GM21381 (cell line): ENCODE measurements around the gene CLEC17A.
"Not testable (repeated sequence)": the region's sequence is repeated elsewhere in the genome, so short reads cannot be mapped to it uniquely, and the experiment has no call there.

Experiments
- ATAC-seq: cut with Tn5 transposase; IDR thresholded peaks from one replicate; pipeline ENCODE4 v1.9.1; 2021; ENCODE audit warnings: mild to moderate bottlenecking, moderate library complexity; ENCODE audit not compliant: unreplicated experiment

Gene CLEC17A

DNA sequence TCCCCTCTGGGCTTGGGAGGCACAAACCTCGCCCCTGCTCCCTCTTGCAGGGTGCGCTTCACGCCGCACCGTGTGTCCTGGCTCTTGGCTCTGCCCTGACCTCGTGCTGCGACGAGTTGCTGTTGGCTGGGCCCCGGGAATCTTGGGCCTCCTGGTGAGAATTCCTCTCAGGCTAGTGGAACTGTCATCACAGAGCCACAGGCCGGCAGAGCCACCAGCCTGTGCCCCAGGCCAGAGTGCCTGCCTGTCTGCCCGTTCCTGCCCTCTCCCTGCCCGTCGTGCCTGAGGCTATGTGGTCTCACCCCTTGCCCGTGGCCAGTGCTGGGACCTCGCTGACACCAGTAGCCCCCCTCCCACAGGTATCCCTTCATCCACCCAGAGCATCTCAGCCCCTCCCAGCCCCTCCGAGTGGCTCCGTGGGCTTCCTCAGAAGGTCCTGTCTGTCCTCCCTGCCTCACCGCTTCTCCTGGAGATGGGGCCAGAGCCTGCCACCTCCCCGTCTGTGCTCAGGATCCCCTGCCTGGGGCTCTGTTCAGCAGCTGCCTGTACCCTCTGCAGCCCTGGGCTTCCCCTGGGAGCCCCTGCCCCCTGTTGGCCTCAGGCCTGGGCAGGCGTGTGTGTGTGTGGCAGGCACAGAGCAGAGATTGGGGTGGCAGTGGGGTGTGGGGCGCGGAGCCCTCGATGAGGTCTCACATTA is 24.4 kb upstream of the CLEC17A start:
- no peak for ATAC-seq

DNA sequence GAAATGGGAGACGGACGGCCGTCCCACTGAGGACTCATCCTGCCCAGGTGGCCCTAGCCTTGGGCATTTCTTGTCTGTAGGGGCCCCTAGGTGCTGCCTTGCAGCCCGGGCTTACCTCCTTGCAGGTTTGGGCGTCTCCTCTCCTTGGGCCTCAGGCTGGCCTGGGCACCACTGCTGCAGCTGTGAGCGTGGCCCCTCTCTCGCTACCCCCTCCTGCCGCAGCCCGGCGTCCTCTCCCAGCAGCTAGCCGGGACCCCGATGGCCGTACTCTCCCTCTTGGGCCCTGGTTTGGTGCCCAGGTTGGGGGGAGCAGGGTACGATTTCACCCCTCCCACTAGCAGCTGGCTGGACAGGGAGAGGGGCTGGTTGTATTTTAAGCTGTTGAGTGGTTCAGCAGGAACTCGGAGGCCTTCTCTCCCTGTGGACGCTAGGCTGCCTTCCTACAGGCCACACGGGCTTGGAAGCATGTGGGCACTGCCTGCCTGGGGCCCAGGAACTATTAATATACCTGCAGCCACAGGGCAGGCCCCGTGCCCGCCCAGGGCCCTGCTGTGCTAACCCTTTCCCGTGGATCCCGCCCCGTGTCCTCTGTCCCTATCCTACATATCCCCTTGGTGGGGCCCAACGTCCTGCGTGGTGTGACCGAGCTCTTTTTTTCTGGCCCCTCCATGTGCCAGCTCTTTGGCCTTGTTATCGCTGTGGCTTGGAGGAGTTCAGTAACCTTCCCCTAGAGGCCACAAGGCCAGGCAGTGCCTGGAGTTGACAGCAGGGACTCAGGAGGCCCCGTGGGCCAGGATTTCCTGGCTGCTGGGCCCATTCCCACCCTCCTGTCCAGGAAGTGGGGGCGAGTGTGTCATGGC is 22.7 kb upstream of the CLEC17A start:
- ATAC-seq = no peak

DNA sequence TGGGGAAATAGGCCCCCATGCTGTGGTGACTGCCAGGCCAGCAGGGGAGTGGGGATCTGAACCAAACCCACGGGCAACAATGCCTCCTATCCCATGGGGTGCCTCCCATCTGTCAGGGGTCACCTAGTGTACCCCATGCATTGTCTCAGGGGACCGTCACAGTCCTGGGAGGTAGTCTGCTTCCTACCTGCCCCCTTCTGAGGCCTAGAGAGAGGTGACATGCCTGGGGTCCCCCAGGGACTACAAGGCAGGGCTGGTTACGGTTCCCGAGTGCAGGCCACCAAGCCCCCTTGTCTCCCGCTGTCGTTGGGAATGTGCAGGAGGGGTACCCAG is 22.1 kb upstream of the CLEC17A start:
- ATAC-seq = no peak

DNA sequence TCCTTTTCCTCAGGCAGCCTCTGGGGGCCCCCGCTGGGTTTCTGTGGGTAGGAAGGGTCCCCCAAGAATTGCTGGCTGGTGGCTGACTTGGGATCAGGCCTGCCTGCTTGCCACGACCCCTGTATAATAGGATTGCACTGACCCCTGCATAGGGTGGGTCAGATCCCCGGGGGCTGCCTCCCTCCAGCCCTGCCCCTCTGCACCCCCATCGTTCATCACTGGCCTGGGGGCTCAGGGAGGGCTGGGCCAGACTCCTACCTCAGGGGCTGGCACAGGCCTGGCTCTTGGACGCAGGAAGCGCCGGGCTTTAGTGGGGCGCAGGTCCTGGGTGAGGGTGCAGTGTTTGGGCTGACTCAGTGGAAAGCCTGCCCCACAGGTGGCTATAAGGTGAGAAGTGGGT is 21.6 kb upstream of the CLEC17A start:
- no peak for ATAC-seq

DNA sequence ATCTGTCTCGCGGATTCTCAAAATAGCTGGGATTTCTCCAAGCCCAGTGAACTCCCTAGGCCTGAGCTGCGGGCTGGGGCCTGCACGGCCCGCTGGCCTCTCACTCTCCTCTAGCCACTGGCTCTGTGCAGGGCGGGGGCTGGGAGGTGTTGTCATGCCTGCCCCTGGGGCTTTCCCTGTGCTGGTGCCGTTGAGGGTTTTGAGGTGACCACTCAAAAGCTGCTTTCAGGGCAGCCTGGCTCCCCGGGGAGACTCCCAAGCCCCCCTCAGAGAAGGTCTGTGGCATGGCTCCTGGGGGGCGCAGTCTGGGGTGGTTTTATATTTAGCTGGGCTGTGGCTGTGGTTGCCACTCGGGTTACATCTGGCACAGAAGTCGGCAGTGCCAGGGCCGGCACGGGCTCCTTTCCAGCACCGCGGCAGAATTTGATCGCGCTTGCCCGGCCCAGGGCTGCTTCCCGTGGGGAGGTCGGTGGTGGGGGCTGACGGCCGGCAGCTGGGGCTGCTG is 21.0 kb upstream of the CLEC17A start:
- no peak for ATAC-seq

DNA sequence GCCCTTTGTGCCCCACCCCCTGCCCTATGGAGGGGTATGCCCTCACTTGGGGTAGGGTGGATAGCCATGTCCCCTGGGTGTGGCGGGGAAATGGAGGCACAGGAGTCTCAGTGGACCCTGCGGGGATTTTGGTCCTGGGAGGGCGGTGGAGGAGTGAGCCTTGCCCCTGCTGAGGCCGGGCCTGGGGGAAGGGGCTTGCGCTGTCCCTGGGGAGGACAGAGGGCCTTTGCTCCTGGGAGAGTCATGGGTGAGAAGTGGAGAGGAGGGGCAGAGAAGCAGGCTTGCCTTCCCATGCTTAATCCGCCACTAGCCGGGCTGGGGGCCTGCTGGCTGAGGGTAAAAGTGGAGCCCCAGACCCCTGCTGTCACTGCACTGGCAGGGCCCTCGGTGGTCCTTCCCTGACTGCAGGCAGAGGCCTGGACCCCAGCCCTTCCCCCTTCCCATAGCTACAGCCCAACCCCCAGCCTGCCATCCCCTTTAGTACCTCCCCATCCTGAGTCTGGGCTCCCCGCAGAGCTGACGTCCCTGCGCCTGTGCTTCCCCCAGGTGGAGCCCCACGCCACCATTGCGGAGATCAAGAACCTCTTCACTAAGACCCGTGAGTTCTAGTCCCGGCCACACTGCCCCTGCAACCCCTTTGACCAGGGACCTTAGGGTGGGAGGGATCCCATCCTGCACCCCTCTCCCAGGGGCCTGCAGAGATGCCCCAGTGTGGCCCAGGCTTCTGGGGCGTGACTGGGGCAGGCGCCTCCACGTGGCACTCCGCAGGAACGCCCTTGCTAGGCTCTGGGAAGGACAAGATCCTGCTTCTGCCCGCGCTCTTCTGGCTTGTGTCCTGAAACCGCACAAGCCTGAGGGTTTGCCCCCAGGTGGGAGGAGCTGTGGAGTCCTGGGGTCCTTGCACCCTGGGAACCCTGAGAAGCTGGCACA is 20.0 kb upstream of the CLEC17A start:
- no peak for ATAC-seq

DNA sequence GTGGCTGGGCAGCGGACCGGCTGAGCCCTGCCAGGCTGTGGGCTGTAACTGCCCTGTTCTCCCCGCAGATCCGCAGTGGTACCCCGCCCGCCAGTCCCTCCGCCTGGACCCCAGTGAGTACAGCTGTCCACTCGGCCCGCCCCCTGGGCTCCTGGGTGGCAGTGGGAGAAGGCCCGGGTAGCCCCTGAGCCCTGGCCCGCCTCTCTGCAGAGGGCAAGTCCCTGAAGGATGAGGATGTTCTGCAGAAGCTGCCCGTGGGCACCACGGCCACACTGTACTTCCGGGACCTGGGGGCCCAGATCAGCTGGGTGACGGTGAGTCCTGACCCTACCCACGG is 19.3 kb upstream of the CLEC17A start:
- ATAC-seq = no peak

DNA sequence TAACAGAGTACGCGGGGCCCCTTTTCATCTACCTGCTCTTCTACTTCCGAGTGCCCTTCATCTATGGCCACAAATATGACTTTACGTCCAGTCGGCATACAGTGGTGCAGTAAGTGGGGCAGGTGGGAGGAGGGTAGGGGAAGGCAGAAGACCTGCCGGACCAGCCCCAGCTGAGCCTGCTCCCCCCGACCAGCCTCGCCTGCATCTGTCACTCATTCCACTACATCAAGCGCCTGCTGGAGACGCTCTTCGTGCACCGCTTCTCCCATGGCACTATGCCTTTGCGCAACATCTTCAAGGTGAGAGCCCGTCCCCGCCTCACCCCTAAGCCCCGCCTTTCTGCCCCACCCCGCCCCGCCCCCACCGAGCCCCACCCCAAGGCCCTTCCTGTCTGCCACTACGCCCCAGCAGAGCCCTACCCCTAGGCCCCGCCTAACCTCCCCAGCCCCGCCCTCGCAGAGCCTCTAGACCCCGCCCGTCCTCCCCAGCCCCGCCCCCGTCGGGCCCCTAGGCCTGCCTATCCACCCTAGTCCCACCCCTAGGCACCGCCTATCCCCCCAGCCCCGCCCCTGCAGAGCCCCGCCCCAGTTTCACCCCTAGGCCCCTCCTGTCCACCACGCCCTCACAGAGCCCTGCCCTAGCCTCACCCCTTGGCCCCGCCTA is 18.8 kb upstream of the CLEC17A start:
- ATAC-seq = no peak

DNA sequence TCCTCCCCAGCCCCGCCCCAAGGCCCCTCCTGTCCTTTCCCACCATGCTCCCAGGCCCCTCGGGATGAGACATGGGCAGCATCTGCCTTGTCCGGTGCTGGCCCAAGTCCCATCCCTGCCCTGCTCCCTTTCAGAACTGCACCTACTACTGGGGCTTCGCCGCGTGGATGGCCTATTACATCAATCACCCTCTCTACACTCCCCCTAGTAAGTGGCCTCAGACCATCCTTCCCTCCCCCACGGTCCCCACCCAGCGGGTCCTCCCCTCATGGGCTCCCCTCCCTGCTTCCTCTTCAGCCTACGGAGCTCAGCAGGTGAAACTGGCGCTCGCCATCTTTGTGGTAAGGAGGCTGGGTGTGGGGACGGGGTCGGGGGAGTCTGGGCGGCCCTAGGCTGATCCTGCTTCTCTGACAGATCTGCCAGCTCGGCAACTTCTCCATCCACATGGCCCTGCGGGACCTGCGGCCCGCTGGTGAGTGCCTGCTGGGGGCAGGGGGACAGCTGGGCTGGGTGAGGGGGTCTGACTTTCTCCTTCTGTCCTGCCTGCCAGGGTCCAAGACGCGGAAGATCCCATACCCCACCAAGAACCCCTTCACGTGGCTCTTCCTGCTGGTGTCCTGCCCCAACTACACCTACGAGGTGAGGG is 18.1 kb upstream of the CLEC17A start:
- ATAC-seq = not testable (repeated sequence)

DNA sequence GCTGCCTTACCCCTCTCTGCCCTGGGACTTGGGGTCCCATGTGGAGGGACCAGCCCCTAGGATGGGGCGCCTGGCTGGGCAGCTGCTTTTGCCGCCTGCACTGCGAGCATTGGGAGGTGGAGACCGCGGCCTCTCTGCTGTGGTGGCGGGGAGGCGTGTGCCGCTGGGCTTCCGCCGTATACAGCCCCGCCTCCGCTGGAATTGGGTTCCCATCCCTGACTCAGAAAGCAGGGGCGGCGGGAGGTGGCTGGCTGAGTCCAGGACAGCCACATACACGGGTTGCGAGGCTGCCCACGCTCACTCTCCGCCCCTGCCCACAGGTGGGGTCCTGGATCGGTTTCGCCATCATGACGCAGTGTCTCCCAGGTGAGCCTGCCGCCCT is 17.6 kb upstream of the CLEC17A start:
- ATAC-seq = no peak

DNA sequence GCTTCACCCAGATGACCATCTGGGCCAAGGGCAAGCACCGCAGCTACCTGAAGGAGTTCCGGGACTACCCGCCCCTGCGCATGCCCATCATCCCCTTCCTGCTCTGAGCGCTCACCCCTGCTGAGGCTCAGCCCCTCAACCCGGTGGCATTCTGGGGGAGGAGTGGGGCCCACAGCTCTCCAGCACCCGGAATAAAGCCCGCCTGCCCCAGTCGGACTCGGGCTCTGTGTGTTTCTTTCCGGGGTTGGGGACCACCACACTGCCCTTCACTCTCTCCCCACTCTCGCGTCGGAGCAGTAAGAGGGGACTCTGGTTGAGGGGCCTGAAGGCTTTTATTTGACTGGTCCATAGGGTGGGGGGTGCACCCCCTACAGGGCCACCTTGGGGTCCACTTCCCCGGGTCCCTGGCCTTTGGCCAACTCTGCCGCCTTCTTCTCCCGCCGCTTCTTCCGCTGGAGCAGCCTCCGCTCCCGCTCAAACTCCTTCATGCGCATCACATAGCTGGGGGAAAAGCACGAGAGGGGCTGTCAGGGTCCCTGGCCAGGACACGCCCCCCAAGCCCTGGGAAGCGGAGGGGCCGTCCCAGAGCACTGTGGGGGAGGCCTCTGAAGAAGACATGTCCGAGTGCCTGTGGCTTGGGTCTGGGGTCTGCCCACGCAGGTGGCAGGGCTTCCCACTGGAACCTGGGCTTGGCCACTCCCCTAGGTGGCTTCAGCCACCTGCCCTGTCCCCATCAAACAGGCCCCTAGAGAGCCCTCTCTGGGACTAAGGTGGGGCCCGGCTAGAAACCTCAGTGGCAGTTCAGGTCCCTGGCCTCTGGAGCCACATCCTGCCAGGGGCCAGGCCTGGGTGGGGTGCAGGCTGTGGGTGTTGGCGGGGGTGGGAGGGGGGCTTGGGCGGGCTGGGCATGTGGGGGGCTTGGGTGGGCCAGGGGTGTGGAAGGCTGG is 16.8 kb upstream of the CLEC17A start:
- no peak for ATAC-seq

DNA sequence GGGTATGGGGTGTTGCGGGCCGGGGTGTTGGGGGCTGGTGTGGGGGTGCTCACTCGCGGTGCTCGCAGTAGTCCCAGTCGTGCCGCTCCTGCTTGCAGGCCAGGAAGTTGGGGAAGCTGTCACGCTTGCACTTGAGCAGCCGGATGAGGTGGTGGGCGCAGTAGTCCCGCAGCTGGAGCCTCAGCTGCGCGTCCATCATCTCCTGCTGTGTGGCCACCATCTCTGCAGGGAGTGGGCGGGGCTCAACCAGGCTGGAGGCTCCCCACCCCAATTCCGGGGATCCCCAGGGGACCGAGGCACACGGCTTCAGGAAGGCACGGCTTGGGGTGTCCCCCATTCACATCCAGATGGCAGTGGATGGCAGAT is 16.2 kb upstream of the CLEC17A start:
- ATAC-seq = no peak

DNA sequence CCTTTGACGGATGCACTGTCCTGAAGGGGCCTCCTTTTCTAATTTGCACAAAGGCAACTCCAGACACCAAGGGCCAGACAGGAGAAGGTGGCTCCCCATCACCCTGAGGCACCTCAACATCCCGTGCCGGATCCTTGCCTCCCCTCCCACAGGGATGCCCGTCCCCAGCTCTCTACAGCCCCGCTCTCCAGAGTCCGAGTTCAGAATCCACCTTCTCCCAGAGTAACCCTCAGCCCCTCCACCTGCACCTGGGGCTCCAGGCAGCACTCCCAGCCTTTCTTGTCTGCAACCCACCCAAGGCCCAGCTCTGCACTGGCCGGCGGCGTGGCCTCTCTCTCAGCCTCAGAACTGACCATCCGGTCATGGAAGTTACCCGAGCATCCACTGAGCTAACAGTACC is 15.8 kb upstream of the CLEC17A start:
- ATAC-seq = no peak

DNA sequence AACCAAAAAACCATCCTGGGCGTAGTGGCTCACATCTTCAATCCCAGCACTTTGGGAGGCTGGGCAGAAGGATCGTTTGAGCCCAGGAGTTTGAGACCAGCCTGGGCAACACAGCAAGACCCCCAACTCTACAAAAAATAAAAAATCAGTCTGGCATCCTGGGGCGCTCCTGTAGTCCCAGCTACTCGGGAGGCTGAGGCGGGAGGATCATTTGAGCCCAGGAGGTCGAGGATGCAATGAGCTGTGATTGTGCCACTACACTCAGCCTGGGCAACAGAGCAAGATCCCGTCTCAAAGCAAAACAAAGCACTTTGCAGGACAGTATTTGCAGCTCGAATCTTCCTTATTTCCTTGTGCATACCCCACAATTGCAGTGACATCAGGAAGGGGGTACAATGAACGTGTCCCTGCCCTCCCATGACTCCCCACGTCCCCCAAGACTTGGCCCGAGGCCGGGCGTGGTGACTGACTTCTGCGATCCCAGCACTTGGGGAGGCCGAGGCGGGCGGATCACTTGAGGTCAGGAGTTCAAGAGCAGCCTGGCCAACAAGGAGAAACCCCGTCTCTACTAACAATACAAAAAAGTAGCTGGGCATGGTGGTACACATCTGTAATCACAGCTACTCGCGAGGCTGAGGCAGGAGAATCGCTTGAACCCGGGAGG is 11.9 kb upstream of the CLEC17A start:
- ATAC-seq = no peak

DNA sequence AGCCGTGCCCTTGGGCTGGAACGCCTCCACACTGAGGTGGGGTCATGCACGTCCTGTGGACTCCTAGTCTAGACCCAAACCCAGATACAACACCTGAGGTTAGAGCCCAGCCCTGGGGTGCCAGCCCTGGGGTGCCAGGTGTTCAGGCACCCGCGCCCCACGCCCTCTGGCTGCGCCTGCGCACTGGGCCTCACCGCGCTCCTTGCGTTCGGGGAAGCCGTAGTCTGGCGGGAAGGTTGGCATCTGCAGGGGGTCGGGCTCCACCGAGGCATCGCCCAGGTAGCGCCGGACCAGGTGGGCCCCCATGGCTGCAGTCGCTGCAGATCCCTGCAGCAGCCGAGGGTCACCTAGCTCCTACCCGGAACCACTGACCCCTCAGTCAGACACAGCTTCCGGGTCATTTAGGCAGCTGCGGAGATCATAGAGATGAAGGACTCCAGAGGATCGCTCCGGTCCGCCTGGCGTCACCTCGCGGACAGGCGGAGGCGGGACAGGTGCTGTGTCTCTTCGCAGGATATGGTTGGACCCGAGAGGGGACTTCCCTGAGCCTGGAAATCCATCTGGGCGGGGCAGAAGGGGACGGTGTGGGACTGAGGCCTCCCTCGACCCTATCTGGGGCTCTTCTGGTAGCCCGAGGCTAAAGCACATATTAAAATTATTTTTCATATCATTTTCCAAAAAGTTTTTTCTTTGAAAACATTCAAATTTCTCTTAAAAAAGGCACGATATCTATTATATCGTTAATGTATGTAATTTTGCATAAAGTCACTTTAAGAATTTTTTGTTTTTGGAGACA is 11.0 kb upstream of the CLEC17A start, which contains the start of gene NDUFB7:
NDUFB7 (minus strand) TSS at position 372 of the 796 bp plus-strand sequence; CDS start at position 306, 66 bp downstream.
- ATAC-seq = peak; percentile 82

DNA sequence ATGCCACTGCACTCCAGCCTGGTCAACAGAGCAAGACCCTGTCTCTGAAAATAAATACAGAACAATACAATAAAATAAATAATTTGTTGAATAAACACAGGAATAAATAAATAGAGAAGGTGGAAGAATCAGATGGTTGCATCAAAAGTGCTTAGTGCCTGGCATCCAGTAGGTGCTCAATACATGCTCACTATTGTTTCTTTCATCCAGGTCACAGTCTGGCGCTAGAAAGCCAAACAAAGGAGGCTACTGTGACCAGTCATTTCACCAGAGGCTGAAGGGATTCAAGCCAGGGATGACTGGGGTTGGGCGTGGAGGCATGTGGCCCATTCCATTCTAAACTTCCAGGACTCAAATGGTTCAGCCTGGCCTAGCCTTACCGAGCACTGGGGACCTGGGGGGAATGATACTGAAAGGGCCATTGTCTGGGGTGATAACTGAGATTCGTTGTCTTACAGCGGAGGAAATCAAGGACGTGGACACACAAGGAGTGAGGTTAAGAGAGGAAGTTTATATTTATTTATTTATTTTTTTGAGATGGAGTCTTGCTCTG is 7.4 kb upstream of the CLEC17A start:
- no peak for ATAC-seq

DNA sequence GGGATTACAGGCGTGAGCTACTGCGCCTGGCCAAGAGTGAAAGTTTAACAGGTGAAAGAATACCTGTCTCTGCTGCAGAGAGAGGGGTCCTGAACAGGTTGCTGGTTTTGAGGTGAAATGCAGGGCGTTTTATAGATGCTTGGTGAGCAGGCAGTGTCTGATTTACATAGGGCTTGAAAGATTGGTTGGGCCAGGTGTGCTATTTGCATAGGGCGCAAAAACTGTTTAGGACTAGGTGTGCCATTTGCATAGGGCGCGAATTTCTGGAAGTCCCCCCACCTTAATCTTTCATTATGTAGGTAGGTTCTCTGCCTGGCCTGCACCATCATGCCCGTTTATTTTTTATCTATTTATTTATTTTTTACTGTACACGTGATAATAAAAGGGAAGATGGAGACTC is 6.5 kb upstream of the CLEC17A start:
- no peak for ATAC-seq

DNA sequence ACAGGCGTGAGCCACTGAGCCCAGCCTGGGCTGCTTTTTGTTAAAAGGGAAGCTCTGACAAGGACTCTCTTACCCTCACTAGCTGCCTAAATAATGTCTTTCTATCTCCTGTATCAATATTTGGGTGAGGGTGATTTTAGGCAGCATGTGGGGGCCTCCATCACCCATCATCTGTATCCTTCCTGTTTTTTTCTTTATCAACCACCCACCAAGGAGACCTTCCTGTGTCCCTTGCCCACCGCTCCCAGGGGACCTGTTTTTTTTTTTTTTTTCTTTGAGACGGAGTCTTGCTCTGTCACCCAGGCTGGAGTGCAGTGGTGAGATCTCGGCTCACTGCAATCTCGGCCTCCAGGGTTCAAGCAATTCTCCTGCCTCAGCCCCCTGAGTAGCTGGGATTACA is 5.6 kb upstream of the CLEC17A start:
- ATAC-seq = no peak
